NCI-H2227 treated with DMSO at 0.1 percent for 48 hours (cell line): ENCODE measurements around the gene NPHS1.
A peak's percentile ranks its signal among the peaks of the same experiment; 100 is the strongest.
"Not testable (repeated sequence)": the region's sequence is repeated elsewhere in the genome, so short reads cannot be mapped to it uniquely, and the experiment has no call there.

Experiments
- DNase-seq: peaks from one replicate; lab custom pipeline; 2025; lab: John Stamatoyannopoulos, UW

Gene NPHS1

GRCh38 chr19:35848486-35848885 lies 3.8 kb downstream of the NPHS1 start:
- no peak for DNase-seq

DNA sequence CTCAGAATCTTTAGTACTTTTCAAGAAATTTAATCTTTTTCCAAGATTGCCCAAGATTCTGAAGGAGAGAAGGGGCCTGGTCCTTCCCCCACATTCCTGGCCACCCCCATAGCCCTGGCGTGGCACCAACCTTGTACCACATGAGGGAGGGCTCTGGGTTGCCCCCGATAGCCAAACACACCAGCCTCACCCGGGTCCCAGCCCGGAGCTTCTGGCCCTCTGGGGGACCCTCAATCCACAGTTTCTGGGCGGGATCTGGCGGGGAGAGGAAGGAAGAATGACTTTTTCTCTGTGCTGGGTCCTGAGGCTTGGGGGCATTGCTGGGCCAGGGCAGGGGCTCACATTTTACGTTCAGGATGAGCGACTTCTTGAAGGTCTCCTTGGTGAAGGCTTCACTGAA lies 4.4 kb downstream of the NPHS1 start:
- no peak for DNase-seq

- DNase-seq: peak; percentile 70
Measured at GRCh38 chr19:35846038-35846668, 6.2 kb downstream of the NPHS1 start.

GRCh38 chr19:35845215-35846037 lies 6.9 kb downstream of the NPHS1 start:
- DNase-seq: peak; percentile 59

- no peak for DNase-seq
Measured at GRCh38 chr19:35844482-35845214, 7.7 kb downstream of the NPHS1 start.

DNA sequence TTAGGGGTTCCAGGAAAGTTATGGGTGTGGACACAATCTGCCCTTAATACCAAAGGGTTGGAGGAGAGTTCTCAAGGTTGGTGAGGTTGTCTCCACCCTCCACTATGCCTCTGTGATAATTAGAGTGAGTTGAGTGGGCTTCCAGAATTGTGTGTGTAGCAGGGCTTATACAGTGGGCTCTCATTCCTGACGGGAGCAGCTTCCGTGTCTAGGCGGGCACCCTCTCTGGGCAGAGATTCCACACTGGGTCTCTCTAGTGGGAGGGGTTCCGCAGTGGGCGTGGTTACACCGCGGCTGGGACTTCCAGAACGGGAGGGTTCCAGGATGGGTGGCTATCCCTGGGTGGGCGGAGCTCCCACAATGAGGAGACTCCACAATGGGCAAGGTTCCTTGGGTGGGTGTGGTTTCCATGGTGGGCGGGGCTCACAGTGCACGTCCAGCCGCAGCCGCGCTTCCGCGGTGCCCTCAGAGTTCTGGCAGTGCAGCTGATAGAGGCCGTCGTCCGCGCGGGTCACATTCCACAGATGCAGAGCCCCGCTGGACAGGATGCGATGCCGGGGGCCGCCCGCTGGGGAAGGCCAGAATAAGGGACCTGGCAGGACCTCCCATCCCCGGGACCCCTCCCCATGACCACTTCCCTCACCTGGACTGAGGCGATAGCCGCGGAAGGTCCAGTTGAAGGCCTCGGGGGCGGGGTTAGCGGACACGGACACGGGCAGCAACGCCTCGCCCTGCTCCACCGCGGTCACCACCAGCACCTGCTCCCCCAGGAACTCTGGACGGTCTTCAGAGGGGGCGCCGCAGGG lies 8.4 kb downstream of the NPHS1 start:
- peak; percentile 81 for DNase-seq

DNA sequence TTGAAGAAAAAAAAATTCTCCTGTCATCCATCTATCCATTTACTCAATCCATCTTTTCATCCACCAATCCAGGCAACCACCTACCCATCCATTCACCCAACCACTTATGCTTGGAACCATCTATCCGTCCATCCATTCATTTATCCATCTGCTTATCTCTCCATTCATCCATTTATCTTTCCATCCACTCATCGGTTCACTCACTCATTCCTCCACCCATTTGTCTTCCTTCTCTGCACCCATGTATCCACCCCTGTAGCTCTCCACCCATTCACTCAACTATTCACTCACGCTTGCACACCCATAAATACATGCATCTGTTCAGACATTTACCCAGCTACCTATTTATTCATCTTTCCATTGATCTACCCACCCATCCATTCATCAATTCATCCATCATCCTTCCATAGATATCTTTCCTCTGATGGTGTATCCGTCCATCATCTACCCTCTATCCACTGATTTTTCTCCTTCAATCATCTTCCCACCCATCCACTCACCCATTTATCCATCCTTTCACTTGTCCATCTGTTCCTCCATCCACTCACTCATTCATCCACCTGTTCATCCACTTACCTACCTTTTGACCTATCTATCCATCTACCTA lies 9.5 kb downstream of the NPHS1 start:
- DNase-seq: no peak

DNA sequence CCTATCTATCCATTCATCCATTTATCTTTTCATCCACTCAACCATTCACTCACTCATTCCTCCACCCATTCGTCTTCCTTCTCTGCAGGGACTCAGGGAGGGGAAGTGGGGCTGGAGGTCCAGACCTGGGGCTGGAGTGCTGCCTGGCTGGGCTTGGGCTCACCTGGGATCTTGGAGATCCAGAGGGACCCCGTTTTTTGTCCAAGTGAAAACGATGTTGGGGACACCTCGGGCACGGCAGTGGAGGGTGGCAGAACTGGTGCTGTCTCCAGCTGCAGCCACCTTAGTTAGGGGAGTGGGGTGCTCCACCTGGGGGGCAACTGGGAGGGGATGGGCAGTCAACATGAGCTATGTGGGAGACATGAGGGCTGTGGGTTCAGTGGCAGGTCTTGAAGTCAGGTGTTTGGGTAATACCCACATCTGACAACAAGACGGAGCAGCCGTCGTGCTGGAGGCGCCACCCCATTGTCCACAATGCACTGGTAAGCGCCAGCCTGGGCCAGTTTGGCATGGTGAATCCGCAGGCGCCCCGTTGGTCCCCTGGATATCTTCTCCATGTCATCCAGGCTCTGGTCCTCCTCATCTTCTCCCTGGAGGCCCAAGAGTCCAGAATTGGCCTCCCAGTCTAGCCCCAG lies 10.2 kb downstream of the NPHS1 start:
- DNase-seq: no peak

DNA sequence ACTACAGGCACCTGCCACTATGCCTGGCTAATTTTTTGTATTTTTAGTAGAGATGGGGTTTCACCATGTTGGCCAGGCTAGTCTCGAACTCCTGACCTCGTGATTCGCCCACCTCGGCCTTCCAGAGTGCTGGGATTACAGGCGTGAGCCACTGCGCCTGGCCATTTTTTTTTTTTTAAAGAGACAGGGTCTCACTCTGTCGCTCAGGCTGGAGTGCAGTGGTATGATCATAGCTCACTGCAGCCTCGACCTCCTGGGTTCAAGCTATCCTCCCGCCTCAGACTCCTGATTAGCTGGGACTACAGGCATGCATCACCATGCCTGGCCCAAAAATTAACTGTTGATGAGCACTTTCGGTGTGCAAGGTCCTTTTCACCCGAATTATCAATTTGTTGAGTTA lies 16.2 kb downstream of the NPHS1 start:
- not testable (repeated sequence) for DNase-seq

- DNase-seq: no peak
Measured at GRCh38 chr19:35833972-35834371, 18.3 kb downstream of the NPHS1 start.

DNA sequence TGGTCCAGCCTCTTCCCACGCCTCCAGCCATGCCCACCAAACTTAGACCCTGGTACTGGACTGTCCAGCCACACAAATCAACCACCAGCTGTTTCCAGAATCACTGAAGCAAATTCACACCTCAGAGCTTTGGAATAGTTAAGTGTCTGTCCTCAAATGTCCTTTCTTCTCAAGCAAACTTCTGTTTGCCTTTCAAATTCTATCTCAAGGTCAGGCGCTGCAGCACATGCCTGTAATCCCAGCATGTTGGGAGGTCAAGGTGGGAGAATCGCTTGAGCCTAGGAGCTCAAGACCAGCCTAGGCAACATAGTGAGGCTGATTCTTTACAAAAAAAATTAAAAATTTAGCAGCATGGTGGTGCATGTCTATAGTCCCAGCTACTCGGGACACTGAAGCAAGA lies 20.2 kb downstream of the NPHS1 start:
- no peak for DNase-seq

GRCh38 chr19:35830986-35831385 lies 21.3 kb downstream of the NPHS1 start:
- no peak for DNase-seq

DNA sequence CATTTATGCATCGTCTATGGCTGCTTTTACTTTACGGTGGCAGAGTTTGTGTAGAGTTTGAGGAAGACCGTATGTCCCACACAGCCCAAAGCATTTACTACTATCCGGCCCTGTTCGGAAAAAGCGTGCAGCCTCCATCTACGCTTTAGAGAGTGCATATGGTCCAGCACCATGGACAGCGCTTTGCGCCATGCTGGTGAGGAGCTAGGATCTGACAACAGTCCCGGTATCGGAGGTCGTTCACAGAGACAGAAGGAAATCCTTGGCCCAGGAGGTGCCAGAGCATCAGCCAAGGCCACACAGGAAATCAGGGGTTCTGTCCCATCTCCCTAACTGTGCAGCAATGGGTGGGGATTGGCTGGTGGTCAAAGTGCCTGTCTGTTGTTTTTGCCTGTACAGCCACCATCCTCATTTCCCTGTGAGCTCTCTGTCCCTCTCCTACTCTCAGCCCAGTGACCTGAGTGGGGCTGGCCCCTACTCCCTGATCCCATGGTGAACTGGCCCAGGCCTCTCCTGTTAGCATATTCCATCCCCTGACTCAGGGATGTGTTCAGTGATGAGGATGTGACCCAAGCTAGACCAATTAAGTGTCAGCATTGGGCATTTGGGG lies 23.5 kb downstream of the NPHS1 start:
- DNase-seq: no peak

DNA sequence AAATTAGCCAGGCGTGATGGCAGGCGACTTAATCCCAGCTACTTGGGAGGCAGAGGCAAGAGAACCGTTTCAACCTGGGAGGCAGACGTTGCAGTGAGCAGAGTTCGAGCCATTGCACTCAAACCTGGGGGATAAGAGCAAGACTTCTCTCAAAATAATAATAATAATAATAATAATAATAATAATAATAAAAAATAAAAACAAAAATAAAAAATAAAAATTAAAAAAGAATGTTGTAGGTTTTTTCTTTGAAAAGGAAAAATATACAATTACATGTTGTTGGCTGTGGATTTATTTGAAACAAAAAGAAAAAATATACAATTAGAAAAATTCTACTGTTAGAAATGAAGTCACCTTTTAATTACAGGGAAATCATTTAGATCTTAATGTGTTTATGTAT lies 28.2 kb downstream of the NPHS1 start:
- DNase-seq: no peak

DNA sequence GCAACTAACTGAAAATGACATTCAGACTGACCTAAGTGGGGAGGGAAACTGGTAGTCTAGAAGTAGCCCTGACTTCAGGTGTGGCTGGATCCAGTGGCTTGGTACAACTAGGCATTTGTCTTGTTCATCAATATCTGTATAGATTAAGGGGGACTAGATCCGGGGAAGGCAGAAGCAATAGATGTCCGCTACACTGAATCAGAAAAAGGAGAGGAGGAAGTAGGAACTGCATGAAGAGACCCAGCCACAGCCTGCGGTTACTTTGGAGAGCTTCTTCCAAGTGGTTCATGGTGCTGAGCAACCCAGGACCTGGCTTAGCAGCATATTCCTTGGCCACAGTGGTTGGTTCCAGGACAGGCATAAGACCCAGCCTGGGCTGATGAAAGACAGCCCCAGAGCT lies 29.7 kb downstream of the NPHS1 start:
- DNase-seq: no peak

DNA sequence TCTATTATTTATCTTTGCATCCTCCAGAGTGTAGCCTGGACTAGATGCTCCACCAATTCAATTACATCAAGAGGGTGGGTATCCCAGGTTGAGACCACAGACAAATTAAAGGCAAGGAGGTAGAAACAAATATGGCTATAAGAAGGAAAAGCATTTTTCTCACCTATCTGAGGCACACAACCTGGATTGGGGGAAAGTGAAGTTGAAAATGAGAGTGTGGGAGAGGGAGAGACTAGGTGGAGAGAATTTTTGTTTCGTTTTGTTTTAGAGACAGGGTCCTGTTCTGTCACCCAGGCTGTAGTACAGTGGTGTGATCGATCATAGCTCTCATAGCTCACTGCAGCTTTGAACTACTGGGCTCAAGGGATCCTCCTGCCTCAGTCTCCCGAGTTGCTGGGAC lies 33.9 kb downstream of the NPHS1 start:
- no peak for DNase-seq

- DNase-seq: no peak
Measured at GRCh38 chr19:35816846-35817245, 35.5 kb downstream of the NPHS1 start.

GRCh38 chr19:35816262-35816661 lies 36.0 kb downstream of the NPHS1 start:
- no peak for DNase-seq

GRCh38 chr19:35813043-35813890 lies 39.0 kb downstream of the NPHS1 start:
- DNase-seq: no peak
